HG03342 (cell line): ENCODE data around the gene SLC25A43.
"Not testable (repeated sequence)": the region's sequence is repeated elsewhere in the genome, so short reads cannot be mapped to it uniquely, and the experiment has no call there.

Experiments
- ATAC-seq: cut with Tn5 transposase; IDR thresholded peaks from one replicate; pipeline ENCODE4 v1.9.1; 2021; ENCODE audit warnings: mild to moderate bottlenecking, moderate library complexity; ENCODE audit not compliant: unreplicated experiment

SLC25A43 gene

DNA sequence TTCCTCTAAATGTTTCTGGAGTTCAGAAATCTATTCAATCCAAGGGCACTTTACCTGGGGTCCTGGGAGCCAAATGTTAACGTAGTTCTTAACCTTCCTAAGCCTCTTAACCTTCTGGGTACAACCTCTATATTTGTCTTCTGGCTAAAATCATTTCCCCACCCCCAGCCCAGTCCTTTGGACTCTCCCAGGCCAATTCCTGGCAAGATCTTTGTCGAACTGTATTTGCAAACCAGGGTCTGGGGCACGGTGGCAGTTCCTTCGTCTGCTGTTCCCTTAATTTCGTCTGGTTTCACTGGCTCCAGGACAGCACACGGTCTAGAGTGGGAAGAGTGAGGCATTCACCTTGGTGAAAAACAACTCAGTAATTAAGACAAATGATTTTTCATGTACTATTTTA, 68.3 kb downstream of the SLC25A43 start:
- no peak for ATAC-seq

DNA sequence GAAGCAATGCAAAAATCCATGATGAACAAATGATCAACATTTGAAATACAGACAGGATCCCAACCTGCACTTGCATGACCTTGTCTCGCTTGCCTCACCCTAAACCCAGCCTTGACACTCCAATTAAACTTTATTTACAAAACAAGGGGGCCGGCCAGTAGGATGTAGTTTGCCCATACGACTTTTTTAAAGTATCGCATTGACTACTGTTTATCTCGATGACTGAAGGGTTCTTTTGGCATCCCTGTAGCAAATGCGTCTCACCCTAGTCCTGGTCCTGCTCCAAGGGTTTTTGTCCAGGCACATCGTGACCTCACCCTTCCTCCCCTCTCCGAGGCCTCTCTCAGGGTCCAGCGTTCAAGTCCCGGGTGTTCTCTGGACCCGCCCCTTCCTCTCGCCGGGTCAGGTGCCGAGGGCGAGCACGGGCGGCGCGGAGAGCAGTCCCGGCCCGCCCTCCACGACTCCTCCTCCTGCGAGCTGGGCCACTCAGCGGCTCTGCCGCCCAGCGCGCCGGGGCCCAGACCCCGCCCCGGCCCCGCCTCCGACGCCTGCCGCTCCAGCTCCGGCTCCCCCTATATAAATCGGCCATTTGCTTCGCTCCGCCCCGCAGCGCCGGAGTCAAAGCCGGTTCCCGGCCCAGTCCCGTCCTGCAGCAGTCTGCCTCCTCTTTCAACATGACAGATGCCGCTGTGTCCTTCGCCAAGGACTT, 68.9 kb downstream of the SLC25A43 start, which contains the start of gene SLC25A5:
Gene SLC25A5 (plus strand): TSS at position 603 of the 709 bp plus-strand sequence. CDS start 72 bp downstream, at position 675.
- peak; percentile 87 for ATAC-seq

DNA sequence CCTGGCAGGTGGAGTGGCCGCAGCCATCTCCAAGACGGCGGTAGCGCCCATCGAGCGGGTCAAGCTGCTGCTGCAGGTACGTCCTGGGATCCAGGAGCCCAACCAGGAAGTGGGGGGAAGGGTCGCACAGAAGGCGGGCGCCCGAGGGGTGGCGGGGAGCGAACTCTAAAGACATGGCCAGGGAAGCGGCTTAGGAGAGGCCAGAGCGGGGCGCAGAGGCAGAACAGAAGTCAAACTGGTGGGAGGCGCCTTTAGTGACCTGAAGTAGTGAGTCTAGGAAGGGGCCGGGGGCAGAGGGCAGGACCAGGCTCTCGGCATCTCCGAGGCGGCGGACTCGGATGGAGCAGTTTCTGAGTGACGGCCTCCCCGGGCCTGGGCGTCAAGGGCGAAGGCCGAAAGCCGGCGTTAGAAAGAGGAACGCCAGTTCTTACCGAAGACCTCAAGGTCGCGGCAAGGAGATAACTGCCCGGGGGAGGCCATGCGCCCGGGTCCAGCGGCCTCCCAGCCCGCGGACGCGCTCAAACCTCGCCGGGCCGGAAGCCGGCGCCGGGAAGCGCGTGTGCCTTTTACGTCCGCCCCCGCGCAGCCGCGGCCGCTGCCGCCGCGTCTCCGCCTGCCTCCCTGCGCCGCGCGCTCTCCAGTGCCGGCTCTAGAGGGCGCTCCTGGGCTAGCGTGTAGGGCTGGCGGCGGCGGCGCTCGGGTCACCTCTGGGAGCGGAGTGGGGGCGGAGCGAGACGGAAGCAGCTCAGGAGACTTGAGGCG, 69.6 kb downstream of the SLC25A43 start:
- ATAC-seq = peak; percentile 63

DNA sequence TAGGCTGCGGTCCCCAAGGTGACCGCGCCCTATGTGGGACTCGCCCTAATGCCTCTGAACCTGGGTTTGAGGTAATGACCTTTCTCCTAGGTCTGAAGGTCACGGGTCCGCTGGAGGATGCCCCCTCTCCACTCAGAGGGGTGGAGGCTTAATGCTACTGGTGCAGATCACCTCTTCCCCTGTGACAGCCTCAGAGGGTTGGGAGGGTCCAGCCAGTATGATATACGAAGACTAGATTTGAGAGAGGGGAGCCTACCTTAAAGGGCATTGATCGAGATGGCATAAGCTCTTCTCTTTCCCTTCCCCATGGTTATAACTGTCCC, 70.1 kb downstream of the SLC25A43 start:
- ATAC-seq = no peak

DNA sequence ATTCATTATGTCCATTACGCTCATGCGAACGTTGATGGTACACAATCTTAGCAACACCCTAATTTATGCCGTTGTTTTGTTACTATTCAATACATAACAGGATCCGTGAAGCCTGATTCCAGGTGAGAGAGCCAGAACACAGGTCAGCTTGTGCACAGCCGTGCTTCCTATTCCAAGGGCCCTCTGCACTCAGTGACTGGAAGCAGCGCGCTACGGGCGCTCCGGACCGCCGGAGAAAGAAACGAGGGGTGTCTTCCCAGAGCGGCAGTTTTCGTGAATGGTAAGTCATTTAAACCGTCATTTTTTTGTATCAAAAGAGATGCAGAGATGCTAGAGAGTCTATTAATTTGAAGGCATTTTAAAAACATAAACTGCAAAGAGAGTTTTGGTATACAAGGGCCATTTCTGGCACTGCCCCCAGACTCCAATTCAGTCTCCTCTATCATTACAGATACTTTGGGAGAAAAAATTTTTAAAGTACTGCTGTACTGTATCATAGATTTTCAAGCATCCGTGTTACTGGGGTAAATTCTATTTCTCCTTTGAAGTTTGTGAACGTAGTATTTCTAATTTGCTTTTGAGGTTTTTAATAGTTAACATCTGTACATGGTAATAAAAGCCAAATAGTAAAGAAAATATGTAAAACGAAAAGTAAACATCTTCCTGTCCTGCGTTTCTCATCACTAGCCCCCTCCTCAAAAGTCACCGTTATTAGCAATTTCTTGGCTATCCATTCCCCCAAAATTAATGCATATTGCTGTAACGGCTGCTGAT, 75.7 kb downstream of the SLC25A43 start:
- no peak for ATAC-seq

DNA sequence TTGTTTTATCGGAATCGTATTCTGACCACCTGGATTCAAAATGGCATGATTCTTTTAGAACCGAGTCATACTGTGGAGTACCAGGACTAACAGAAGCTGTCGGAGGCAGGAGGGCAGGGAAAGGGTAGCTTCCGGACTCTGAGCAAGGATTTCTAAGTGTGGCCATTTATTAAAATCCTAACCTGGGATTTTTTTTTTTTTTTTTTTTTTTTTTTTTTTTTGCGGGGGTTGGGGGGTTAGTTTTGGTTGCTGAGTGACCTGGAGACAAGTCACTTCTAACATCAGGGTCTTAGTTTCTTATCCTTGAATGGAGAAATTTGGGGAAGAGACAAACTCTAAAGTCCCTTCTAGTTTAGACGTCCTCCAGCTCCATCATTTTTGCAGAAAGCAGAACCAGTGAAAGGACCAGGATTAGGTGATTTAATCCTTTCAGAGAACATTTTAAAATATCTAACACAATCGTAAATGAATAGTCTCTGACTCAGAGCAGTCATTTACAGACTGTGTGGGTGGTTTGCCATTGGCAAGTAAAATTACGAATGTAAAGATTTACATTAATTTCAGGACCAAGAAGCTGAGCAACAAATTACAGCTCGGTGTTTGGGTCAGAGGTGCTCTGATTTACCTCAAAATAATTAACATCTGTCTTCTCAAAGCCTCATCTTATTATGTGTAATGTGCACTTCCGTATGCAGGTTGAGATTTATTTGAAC, 76.4 kb downstream of the SLC25A43 start:
- no peak for ATAC-seq

DNA sequence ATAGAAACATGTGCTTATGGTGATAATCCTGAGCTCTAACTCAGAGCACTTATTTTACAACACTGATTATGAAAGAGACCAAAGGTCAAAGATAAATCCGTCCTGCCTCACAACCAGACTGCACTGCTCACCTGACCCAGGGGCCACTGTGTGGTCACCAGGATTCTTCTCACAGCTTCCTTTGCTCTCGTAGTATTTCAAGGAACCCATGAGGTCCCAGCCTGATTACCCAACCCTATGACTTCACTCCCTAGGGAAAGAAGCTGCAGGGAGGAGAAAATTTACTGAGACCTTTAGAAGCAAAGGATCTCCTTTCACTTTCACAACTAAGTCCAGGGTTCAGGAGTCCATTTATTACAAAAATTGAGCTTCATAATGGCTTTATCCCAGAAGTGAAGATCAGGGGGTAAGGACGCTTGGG, 78.7 kb downstream of the SLC25A43 start:
- no peak for ATAC-seq

DNA sequence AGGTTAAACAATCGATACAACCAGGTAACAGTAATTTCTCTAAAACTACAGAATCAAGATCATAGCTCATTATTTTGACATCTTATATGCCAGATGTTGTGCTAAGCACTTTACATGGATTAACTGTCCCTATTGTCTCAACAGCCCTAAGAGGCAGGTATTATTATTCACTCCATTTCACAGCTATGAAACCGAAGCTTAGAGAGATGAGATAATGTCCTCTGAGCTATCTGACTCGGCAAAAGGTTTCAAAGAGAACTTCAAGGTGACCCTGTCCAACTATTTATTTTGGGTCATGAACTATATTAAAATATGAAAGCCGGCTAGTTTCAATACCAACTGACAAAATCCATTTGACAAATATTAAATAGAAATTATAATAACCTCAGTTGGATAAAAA, 79.4 kb downstream of the SLC25A43 start:
- no peak for ATAC-seq

DNA sequence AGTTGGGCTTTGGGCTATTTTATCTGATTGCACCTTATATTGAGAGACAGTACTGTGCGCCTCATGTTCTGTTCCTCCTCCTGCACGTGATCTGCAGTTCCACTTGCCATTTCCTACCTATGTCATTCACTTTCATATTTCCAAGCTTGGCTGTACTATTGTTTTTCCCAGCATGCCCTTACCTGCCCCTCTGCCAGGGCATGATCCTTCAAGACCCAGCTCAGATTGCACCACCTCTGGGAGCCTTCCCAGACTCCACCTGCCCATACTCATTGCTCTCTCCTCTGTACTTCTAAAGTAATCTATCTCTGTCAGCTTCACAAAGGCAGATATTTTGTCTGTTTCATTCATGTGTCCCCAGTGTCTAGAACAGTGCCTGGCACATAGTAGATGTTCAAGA, 80.7 kb downstream of the SLC25A43 start:
- no peak for ATAC-seq

DNA sequence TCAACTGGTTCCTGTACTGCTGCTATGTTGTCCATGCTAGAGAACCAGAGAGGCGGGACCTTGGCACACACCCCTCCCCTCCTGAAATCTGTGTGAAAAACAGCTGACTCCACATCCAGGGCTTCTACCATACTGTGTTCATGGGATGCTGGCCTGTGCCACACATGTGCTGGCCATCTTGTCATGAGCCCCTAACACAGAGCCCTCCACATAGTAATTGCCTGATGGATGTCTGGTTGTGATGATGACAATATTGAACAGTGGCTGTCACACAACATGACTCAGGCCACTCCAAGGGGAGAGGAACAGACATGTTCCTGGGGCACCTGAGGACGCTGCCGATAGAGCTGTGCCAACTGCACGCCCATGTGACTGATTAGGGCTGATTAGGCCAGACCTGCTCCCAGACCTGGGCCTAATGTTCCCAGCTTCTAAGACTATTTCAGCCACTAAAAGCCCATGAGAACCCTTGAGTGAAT, 82.2 kb downstream of the SLC25A43 start:
- no peak for ATAC-seq

DNA sequence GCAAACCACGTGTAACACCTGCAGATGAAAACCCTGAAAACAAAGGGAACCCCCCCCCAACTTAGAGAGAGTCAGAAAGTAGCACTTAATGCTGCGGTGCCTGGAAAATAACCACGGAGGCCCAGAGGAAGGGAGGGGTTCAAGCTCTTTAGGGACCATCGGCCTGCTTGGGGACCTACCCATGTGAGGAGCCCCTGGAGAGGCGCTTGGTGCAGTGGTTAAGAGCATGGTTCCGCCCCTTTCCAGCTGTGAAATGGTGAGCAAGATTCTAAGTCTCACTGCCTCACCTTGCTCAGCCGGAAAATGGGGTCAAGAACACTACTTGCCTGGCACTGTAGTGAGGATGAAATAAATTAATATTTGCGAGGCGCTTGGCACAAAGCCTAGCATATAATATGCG, 82.9 kb downstream of the SLC25A43 start:
- ATAC-seq = no peak

DNA sequence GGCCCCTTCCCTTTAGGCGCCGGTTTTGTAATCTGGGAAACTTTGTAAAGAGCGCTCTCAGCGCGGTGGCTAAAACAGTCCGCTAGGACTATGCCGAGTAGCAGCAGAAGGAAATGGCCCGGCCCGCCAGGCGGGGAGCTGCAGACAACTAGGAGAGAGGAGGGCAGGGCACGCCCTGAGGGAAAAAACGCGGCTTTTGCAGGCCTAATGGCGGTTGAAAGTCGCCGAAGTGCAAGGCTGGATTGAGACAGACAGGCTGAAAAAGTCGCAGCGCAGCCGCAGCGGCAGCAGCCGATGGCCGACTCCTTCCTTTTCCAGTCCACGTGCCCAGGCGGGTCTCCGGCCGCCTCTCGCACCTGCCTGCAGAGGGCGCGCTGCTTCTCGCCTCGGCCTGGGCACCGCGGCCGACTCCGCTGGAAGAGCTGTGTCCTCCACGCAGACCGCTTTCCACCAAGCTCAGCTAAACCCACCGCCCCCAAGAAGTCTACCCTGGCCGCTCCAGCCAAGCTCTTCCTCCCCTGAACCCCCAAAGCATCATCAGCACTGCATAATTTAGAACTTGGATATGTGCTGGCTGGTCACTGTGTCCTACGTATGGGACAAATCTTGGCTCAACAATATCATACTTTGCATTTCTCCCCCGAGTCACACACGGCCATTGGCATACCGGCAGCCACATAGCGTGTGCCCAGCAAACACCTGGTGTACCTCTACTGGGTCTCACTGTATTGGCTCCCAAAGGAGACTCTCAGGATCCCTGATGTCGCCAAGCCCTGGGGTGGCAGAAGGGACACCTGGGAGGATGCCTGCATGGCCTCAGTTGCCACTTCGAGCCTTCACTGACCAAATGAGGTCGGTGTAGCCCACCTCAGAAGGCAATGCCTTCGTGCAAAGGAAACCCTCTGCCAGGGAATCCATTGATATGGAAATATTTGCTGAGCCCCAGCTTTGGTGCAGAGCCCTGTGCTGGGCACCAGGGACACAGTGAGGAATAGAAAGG, 83.6 kb downstream of the SLC25A43 start:
- peak; percentile 73 for ATAC-seq

DNA sequence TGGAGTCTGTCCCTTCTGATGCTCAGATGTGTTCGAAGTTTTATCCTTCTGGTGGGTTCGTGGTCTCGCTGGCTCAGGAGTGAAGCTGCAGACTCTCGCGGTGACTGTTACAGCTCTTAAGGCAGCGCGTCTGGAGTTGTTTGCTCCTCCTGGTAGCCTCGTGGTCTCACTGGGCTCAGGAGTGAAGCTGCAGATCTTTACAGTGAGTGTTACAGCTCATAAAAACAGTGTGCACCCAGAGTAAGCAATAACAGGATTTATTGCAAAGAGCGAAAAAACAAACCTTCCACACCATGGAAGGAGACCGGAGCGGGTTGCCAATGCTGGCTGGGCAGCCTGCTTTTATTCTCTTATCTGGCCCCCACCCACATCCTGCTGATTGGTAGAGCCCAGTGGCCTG, 87.6 kb downstream of the SLC25A43 start:
- no peak for ATAC-seq

DNA sequence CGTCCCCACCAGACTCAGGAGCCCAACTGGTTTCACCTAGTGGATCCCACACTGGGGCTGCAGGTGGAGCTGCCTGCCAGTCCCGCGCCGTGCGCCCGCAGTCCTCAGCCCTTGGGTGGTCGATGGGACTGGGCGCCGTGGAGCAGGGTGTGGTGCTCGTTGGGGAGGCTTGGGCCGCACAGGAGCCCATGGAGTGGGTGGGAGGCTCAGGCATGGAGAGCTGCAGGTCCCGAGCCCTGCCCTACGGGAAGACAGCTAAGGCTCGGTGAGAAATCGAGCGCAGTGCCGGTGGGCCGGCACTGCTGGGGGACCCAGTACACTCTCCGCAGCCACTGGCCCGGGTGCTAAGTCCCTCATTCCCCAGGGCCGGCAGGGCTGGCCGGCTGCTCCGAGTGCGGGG, 88.6 kb downstream of the SLC25A43 start:
- not testable (repeated sequence) for ATAC-seq

DNA sequence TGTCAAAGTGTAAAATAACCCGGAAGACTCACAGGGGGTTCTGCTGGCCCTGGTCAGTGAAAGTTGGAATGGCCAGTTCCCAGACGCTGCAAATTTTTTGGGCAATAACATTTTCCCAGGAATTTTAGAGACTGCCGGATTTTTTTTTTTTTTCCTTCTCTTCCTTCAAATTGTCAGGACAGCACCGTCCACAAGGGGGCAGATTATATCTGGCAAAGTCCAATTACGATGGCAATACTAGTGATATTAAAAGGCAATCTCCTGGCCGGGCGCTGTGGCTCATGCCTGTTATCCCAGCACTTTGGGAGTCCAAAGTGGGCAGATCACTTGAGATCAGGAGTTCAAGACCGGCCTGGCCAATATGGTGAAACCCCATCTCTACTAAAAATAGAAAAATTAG, 89.6 kb downstream of the SLC25A43 start:
- no peak for ATAC-seq

DNA sequence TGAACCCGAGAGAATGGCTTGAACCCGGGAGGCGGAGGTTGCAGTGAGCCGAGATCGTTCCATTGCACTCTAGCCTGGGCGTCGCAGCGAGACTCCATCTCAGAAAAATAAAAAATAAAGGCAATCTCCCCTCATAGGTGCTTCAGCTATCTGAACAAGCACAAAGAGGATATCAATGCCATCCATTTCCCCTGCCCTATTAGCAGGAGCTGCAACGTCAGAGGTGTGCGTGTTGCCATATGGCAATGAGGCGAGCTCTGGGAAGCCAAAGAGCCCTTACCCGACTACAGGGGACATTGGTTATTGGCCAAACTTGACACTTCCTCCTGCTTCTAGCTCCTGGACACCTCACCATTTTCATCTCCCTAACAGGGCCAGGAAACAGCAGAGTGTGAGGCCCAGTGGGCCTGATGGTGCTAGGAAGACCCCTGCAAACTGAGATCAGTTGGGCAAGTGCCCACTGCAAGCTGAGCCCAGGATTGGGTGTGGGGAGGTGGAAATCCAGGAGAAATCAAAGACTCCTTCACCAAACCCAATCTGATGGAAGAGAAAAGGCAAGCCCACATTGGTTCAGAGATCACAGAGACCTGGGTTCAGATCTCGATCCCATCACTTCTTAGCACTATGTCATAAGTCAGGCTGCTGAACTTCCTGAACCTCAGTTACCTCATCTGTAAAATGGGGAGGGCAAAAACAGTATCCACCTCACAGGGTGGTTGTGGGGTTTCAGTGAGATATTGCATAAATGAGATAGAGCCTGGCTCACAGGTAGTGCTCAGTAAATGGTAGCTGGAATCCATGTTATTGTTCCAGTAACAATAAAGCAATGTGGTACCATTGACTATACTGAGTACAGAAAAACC, 90.3 kb downstream of the SLC25A43 start:
- ATAC-seq = no peak

DNA sequence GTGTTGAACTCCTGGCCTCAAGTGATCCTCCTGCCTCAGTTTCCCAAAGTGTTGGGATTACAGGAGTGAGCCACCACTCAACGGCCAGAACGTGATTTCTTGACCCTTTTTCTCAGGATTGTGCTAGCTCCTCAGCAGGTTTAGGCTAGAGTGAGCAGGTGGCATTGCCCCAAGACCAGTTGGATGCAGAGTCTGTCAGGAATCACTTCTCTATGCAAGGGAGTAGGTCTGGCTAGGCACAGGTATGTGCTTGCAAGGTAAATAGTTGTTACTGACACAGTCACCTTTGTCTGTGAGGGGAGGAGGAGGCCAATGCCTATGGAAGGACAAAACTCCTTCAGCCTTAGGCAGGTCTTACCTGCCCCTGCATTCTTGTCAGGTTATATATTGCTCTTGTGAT, 93.3 kb downstream of the SLC25A43 start:
- no peak for ATAC-seq

DNA sequence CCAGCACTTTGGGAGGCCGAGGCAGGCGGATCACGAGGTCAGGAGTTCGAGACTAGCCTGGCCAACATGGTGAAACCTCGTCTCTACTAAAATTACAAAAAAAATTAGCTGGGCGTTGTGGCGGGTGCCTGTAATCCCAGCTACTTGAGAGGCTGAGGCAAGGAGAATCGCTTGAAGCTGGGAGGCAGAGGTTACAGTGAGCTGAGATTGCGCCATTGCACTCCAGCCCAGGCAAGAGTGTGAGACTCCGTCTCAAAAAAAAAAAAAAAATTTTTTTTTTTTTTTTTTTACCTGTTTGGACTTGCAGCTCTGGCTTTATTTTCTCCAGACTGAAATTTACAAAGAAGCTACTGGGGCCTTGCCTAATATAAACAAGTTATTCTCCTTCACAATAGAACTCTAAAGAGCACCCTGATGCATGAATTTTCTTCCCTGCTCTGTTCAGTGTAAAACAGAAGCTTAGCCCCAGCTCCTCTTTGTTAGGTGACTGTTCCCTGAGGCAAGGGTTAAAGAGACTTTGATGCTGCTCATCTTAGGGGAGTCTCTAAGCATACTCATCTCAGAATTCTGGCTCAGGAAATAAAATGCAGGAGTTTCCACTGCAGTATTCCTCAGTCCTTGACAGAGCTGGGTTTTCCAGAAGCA, 94.8 kb downstream of the SLC25A43 start:
- ATAC-seq = not testable (repeated sequence)
